Measurements from ENCODE around the gene PRKCQ. TPM values are rescaled to one million over a fixed set of nuclear protein-coding genes. Genes with fewer than 3 reads are reported as not detected.

The PRKCQ gene
- total RNA-seq, 2 donors from 2014 or later, result 0.33 to 6.0 TPM

DNA sequence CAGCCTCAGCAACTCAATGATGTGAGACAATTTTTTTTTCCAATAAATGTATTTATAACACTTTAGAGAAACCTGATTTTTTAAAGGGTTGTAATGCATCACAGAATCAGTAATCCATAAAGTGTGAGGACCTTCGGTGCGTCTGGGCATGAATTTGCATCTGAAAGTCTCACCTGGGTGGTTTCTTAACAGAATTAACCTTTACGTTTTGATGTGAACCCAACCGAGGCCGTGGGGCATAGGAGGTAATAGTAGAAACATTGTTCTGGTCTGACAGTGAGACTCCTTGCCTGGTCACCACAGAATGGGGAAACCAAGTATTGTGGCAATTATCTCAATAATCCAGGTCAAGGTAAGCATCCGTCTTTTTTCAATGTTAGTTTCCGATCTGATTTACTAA is 114.6 kb downstream of the PRKCQ start:
- intact Hi-C loops (cut with DNase I), result no loop called here
- H3K27ac ChIP-seq, result no peak overlapping the region
- 78 to 87% methylated on average over 7 of the region's 7 CpGs for WGBS, 2 donors

DNA sequence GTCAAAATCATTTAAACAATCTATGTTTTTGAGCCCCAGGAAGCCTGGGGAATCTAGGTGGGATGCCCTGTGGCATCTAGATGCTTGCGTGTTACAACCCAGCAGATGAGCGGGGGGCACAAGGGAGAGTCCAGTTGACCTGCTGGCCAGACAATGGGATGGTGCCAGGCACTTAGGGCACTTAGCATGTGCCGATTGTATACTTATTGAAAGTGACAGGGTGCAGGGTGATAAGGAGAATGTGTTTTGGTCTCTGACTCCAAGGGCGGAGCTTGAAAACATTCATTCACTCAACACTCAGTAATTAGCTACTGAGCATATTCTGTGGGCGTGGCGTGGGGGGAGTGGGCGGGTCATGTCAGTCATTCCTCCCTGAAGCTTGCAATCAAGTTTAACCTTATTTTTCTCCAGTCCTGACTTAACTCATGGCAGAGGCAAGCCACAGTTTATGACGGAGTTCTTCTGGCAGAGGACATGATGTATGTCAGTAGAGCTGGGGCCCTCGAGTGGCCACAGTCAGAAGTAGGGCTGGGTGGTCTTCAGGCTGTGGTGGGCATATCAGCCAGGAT is 115.1 kb downstream of the PRKCQ start:
- H3K27me3 ChIP-seq, result no peaks in the 10 kb centered on the region
- no peak for DNase-seq
- H3K27ac ChIP-seq, result no peak overlapping the region
- no peak overlapping the region for H3K4me3 ChIP-seq
- intact Hi-C loops (cut with DNase I), result no loop called here
- H3K4me1 ChIP-seq, result no peaks in the 10 kb centered on the region
- TF ChIP-seq POLR2A (IDR thresholded peaks at IDR 0.05), result no peak
- TF ChIP-seq, protein P1, sequence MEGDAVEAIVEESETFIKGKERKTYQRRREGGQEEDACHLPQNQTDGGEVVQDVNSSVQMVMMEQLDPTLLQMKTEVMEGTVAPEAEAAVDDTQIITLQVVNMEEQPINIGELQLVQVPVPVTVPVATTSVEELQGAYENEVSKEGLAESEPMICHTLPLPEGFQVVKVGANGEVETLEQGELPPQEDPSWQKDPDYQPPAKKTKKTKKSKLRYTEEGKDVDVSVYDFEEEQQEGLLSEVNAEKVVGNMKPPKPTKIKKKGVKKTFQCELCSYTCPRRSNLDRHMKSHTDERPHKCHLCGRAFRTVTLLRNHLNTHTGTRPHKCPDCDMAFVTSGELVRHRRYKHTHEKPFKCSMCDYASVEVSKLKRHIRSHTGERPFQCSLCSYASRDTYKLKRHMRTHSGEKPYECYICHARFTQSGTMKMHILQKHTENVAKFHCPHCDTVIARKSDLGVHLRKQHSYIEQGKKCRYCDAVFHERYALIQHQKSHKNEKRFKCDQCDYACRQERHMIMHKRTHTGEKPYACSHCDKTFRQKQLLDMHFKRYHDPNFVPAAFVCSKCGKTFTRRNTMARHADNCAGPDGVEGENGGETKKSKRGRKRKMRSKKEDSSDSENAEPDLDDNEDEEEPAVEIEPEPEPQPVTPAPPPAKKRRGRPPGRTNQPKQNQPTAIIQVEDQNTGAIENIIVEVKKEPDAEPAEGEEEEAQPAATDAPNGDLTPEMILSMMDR (IDR thresholded peaks at IDR 0.05), result no peak
- 90 to 93% methylated on average over 9 of the region's 9 CpGs for WGBS, 2 donors
- no peaks in the 10 kb centered on the region for H3K36me3 ChIP-seq (replicated peaks in 1 of 2; ENCODE audit: insufficient read depth in 1 of 2, low read depth in 2 of 2)
- H3K9me3 ChIP-seq, result no peaks in the 10 kb centered on the region
- ATAC-seq, result no peak

More for the DNA sequence above, 114.6 kb downstream of the PRKCQ start:
- Histone ChIP-seq H3K9me3 (no peaks in the 10 kb centered on the region), H3K27me3 (no peaks in the 10 kb centered on the region), H3K36me3 (replicated peaks in 1 of 2; ENCODE audit: insufficient read depth in 1 of 2, low read depth in 2 of 2) (no peaks in the 10 kb centered on the region), H3K4me3 (no peak overlapping the region), H3K4me1 (no peaks in the 10 kb centered on the region)
- no peak for DNase-seq
- no peak for TF ChIP-seq POLR2A (IDR thresholded peaks at IDR 0.05)
- TF ChIP-seq, protein P1 (IDR thresholded peaks at IDR 0.05), result no peak
- ATAC-seq, result no peak

DNA sequence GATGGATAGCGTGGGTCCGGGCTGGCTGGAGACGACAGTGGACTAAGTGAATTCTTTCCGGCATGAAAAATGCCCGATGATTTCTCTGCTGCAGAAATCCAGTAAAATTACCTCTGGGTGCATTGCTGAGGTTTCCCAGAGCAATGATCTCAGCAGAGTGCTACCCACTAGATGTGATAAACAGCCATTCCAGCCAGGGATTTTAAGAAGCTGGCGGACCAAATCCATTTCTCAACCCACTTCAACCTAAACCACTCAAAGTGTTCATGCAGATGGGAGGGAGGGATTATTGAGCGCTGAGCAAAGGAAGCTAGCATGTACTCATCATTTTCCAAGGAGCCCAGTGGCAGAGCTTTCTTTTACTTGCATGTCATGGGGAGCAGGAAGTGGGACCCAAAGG is 116.7 kb downstream of the PRKCQ start:
- H3K4me3 ChIP-seq, result no peak overlapping the region
- DNase-seq (no peak), ATAC-seq (no peak)
- H3K4me1 ChIP-seq, result no peaks in the 10 kb centered on the region
- WGBS, 2 donors, result 86 to 95% methylated on average over 7 of the region's 7 CpGs
- no peaks in the 10 kb centered on the region for H3K36me3 ChIP-seq (replicated peaks in 1 of 2; ENCODE audit: insufficient read depth in 1 of 2, low read depth in 2 of 2)
- TF ChIP-seq POLR2A (IDR thresholded peaks at IDR 0.05), result no peak
- TF ChIP-seq, protein P1 (IDR thresholded peaks at IDR 0.05), result no peak
- H3K27me3 ChIP-seq, result no peaks in the 10 kb centered on the region
- intact Hi-C loops (cut with DNase I), result no loop called here
- no peaks in the 10 kb centered on the region for H3K9me3 ChIP-seq
- H3K27ac ChIP-seq, result no peak overlapping the region

DNA sequence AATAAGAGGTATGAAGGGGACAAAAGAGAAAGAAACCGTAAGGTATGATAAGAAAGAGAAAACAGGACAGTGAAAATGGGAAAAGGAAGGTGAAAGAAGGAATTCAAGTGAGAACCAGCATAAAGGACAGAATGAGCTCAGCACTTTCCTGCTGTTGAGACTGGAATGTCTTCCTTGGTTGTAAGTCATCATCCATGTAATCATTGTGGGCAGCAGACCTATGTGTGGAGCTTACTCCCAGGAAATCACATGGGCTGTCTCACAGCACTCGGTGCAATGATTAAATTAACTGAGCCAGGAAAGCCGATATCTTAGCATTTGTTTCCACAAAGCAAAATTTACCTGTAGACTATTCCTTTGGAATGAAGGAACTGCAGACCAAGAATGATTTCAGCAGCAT is 118.1 kb downstream of the PRKCQ start:
- ATAC-seq, result no peak
- no peak for DNase-seq
- TF ChIP-seq POLR2A (IDR thresholded peaks at IDR 0.05), result no peak
- TF ChIP-seq, protein P1 (IDR thresholded peaks at IDR 0.05), result no peak
- intact Hi-C loops (cut with DNase I), result no loop called here
- Histone ChIP-seq H3K27me3 (no peaks in the 10 kb centered on the region), H3K4me1 (no peaks in the 10 kb centered on the region), H3K27ac (no peak overlapping the region), H3K36me3 (replicated peaks in 1 of 2; ENCODE audit: insufficient read depth in 1 of 2, low read depth in 2 of 2) (no peaks in the 10 kb centered on the region), H3K9me3 (no peaks in the 10 kb centered on the region), H3K4me3 (no peak overlapping the region)
- 90 to 93% methylated on average over 3 of the region's 3 CpGs for WGBS, 2 donors

DNA sequence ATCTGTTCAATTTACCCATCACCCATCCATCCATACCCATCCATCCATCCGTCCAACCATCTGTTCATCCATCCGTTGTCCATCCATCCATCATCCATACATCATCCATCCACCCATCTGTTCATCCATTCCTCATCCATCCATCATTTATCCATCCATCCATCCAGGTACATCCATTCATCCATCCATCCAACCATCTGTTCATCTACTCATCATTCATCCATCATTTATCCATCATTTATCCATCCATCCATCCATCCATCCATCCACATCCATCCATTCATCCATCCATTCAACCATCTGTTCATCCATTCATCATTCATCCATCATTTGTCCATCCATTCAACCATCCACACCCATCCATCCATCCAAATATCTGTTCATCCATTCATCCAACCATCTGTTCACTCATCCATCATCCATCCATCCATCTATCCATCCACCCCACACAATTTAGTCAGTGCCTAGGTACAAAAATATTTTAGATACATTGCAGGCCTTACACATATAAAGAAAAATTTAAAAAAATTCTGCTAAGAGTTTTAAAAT is 119.1 kb downstream of the PRKCQ start:
- 92 to 96% methylated on average over 2 of the region's 2 CpGs for WGBS, 2 donors
- TF ChIP-seq, protein P1 (IDR thresholded peaks at IDR 0.05), result no peak
- no peak for TF ChIP-seq POLR2A (IDR thresholded peaks at IDR 0.05)

More for the DNA sequence above, 119.1 kb downstream of the PRKCQ start:
- Histone ChIP-seq H3K36me3 (replicated peaks in 1 of 2; ENCODE audit: insufficient read depth in 1 of 2, low read depth in 2 of 2) (no peaks in the 10 kb centered on the region), H3K27ac (no peak overlapping the region), H3K27me3 (no peaks in the 10 kb centered on the region), H3K4me3 (no peak overlapping the region), H3K9me3 (no peaks in the 10 kb centered on the region), H3K4me1 (no peaks in the 10 kb centered on the region)
- intact Hi-C loops (cut with DNase I), result no loop called here
- ATAC-seq (no peak), DNase-seq (no peak)

All from body of pancreas (tissue), 4 donors.